GM21825 (cell line): Measurements from ENCODE around the gene DIP2A.

Experiments
- ATAC-seq: cut with Tn5 transposase; IDR thresholded peaks from one replicate; pipeline ENCODE4 v1.9.1; 2021; ENCODE audit warnings: mild to moderate bottlenecking, moderate library complexity; ENCODE audit not compliant: unreplicated experiment

Gene DIP2A

GRCh38 chr21:46458315-46459023 is at the start of gene DIP2A:
Gene DIP2A, plus strand, starts transcription at chr21:46458891. Its CDS starts 241 bp downstream, at chr21:46459132.
- peak; percentile 87 for ATAC-seq

DNA sequence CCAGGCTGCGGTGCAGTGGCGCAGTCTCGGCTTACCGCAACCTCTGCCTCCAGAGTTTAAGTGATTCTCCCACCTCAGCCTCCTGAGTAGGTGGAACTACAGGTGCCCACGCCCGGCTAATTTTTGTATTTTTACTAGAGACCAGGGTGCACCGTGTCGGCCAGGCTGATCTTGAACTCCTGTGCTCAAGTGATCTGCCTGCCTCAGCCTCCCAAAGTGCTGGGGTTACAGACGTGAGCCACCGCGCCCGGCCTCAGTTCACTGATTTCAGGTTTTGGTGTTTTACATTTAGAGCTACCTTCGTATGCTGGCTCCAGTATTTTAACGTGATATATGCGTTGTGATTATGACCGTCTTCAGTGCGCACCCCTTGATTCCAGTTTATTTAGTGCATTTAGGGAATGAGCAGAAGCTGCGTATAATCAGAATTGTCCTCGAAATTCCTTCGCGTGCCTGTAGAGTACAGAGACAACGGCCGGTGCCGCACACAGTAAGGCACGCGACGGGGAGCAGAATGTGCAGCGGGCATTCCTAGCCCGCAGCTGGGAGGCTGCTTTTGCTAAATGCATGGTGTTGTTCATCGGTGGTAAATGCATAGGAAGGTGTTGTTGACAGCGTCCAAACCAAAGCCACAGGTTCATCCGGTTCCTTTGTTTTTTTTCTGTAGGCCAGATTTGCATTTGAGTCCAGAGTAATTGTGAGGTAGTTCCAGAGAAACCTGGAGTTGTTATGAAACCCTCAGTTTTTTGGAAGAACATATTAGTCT is 48.9 kb upstream of the DIP2A start:
- no peak for ATAC-seq

GRCh38 chr21:46410516-46410915 is 48.2 kb upstream of the DIP2A start:
- no peak for ATAC-seq

DNA sequence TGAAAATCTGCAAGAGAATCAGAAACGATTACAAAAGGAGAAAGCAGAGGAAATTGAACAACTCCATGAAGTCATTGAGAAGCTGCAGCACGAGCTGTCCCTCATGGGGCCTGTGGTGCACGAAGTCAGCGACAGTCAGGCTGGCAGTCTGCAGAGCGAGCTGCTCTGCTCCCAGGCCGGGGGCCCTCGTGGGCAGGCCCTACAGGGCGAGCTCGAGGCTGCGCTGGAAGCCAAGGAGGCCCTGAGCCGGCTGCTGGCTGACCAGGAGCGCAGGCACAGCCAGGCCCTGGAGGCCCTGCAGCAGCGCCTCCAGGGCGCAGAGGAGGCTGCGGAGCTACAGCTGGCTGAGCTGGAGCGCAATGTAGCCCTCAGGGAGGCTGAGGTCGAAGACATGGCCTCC is 47.5 kb upstream of the DIP2A start:
- no peak for ATAC-seq

GRCh38 chr21:46411691-46412090 is 47.0 kb upstream of the DIP2A start:
- ATAC-seq = no peak

- no peak for ATAC-seq
Measured at GRCh38 chr21:46412521-46413364, 45.9 kb upstream of the DIP2A start.

DNA sequence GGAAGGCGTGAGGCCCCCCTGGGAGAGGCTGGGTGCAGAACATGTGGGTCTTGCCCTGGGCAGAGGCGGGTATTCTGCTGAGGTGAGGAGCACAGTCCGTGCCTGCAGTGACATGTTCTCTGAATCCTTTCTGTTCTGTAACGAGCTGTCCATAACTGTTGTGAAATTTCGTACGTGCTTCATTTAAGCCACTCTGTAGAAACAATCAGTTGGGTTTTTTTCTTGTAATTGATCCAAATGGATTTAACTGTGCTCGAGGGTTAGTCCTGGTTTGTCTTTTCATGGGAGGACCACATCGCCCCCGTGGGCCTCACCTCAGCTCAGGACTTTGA is 45.4 kb upstream of the DIP2A start:
- no peak for ATAC-seq

- ATAC-seq = no peak
Measured at GRCh38 chr21:46414965-46415275, 43.8 kb upstream of the DIP2A start.

DNA sequence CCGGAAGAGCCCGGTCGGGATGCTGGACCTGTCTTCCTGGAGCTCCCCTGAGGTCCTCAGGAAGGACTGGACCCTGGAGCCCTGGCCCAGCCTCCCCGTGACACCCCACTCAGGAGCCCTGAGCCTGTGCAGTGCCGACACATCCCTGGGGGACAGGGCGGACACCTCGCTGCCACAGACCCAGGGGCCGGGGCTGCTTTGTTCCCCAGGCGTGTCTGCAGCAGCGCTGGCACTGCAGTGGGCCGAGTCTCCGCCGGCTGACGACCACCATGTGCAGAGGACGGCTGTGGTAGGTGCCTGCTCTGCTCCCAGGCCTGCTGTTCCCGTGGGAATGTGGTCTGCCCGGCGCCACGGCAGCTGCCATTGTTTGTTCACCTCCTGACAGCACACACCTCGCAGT is 42.1 kb upstream of the DIP2A start:
- no peak for ATAC-seq

DNA sequence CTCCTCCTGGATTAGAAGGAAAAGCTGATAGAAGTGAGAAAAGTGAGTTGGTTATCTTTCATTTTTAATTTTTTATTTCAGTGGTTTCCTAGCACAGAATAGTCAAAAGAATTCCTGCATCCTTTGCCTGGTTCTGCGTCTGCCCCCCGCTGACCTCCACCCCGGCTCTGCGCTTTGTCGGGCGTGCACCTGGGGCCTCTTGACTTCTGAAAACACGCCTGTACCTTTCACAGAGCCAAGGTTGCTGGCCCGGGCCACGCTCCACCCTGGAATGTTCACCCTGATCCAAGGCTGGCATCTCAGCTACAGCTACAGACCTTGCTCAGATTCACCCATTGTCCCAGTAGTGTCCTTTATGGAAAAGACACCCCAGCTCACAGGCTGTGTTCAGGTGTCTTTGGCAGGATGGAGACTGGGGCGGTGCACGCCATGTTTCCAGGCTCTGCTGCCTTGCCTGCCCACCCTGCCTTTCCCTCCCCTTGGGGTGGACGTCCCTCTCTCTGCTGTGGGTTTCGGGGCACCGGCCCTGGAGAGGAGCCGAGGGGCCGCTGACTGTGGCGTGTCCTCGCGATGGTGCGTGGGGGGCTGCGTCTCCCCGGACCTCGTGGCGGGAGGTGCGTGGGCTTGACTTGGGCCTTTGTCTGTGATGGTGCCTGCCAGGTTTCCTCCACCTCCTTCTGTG is 40.3 kb upstream of the DIP2A start:
- ATAC-seq = no peak

- no peak for ATAC-seq
Measured at GRCh38 chr21:46420241-46421190, 38.2 kb upstream of the DIP2A start.

- no peak for ATAC-seq
Measured at GRCh38 chr21:46421191-46421750, 37.4 kb upstream of the DIP2A start.

DNA sequence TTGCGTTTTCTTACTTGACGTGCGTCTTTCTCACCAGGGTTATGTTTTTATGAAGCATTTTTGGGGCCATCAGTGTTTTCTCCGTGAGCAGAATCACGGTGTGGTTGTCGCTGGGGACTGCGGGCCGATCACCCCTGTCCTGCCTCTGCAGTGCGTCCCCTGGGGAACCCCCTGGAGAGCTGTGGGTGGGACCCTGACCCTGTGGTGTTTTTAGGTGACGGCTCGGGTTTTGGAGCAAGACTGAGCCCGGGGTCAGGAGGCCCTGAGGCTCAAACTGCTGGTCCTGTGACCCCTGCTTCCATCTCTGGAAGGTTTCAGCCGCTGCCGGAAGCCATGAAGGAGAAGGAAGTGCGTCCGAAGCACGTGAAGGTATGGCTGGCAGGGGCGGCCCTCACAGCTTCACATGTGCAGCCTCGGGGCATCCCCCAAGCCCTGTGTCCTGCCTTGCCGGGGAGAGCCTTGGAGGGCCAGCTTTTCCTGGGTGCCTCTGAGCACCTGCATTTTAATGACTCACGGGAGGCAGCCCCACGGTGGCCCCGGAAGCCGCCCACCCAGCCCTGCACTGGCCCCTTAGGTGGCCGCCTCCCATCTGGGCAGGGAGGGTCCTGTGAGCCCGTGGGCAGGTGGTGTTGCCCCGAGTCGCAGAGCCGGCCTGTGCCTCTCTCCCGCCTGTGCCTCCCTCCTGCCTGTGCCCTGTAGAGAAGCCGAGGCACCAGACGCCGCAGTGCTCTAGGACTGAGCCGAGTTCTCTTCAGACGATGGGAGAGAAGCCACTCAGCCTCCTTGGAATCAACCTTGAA is 36.7 kb upstream of the DIP2A start:
- no peak for ATAC-seq

GRCh38 chr21:46422636-46423241 is 36.0 kb upstream of the DIP2A start:
- no peak for ATAC-seq

DNA sequence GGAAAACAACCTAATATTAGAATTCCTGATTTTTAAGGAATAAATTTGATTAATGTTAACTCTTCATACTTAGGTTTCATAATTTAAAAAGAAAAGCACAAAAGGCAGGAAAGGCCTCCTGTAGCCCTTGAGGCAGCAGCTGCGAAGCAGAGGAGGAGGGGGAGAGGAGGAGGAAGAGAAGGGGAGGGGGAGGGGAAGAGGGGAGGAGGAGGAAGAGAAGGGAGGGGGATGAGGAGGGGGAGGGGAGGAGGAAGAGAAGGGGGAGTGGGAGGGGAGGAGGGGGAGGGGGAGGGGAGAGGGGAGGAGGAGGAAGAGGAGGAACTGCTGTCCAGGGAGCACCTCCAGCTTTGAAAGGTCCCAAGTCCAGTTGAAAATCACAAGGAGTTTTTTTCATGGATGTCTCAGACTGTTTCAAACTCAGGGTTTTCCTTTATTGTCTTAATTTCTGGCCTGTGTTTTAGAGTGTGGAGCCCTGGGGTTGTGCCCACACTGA is 35.1 kb upstream of the DIP2A start:
- ATAC-seq = no peak

- no peak for ATAC-seq
Measured at GRCh38 chr21:46424039-46424591, 34.6 kb upstream of the DIP2A start.

DNA sequence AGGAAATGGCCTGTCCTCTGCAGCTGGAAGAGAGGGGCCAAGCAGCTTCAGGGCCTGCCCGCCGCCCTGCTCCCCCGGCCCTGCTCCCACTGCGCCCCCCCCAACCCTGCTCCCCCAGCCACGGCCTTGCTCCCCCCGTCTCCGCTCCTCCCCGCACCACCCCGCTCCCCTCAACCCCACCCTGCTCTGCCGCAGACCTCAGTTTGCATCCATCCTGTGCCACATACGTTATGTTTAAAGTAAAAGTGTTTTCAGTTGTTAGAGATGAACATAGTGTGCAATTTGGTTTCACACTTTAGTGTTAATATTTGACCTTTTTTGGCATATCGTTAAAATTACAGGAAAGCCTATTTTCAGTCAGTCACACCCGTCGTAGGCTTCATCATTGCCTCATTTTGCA is 34.1 kb upstream of the DIP2A start:
- no peak for ATAC-seq

DNA sequence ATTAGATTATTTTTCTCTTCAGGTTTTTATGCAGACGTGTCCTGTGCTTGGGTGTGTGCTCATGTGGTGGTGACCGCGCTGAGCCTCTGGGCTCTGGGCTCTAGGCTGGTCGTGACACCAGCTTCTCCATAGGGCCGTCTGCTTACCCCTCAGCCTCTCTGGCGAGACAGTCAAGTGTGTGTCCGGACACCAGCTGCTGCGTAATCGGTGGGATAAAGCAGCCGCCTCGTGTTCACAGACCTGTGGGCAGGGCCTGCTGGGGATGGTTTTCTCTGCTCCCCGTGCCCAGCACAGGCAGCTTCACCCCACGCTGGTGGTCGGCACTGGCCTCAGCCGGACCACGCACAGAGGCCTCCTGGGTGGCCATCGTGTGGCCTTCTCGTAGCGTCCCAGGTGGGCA is 33.6 kb upstream of the DIP2A start:
- ATAC-seq = no peak
